A549 (cell line): ENCODE data around the gene ABCA7.

Source experiments
- BHLHE40 ChIP-seq: IDR thresholded peaks from 2 replicates; pipeline ENCODE4 v1.6.1; 2012; ENCODE audit warnings: low read depth, low read length, inconsistent platforms
- TF ChIP-seq, protein P1 (sequence below): fragments of >200 bp; sonication (Bioruptor Twin); formaldehyde crosslinking; IDR thresholded peaks from 3 replicates; pipeline ENCODE4 v1.5.1; 2016

DNA sequence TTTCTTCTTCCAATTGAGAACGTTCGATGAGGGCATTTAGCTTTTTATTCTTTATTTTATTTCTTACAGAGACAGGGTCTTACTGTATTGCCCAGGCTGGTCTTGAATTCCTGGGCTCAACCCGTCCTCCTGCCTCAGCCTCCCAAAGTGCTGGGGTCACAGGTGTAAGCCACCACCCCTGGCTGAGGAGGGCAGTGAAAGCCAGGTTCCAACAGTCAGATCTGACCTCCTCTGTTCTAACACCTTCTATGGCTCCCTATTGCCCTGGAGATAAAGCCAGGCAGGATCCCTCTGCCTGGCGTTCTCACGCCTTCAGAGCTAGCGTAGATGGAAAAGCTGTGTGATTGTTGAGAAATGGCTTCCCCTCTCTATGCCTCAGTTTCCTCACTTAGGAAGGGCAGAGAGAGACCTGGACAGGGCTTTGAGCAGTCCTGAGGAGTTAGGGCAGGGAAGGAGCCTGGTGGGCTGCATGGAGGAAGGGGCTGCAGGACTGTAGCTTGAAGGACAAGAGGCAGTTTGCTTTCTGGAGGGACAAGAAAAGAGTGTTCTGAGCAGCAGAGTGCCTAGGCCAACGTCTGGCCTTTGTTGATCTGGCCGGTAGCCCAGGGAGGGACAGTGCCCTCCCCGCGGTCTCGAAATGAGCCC, 32.6 kb downstream of the ABCA7 start:
- TF ChIP-seq, protein P1, sequence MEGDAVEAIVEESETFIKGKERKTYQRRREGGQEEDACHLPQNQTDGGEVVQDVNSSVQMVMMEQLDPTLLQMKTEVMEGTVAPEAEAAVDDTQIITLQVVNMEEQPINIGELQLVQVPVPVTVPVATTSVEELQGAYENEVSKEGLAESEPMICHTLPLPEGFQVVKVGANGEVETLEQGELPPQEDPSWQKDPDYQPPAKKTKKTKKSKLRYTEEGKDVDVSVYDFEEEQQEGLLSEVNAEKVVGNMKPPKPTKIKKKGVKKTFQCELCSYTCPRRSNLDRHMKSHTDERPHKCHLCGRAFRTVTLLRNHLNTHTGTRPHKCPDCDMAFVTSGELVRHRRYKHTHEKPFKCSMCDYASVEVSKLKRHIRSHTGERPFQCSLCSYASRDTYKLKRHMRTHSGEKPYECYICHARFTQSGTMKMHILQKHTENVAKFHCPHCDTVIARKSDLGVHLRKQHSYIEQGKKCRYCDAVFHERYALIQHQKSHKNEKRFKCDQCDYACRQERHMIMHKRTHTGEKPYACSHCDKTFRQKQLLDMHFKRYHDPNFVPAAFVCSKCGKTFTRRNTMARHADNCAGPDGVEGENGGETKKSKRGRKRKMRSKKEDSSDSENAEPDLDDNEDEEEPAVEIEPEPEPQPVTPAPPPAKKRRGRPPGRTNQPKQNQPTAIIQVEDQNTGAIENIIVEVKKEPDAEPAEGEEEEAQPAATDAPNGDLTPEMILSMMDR: no peak
- no peak for TF ChIP-seq BHLHE40
